Stimulated activated CD4-positive, alpha-beta T cell treated with anti-CD3 and anti-CD28 coated beads, Interleukin-12 subunit alpha, Interleukin-12 subunit beta, amount 100 ng/mL, for 48 hours (primary cell): ENCODE results near the gene HRK.

Source experiments
- DNase-seq, 3 donors: peaks; one replicate each; pipeline ENCODE4 v3.0.0-alpha.2; 2020; ENCODE audit warnings: low read depth in 2 of 3, low spot score in 1 of 3

Gene HRK

GRCh38 chr12:116870306-116870705 lies 10.9 kb downstream of the HRK start:
- DNase-seq, result no peak

GRCh38 chr12:116867523-116867922 lies 13.7 kb downstream of the HRK start:
- DNase-seq, result no peak

GRCh38 chr12:116864371-116865160 lies 16.7 kb downstream of the HRK start:
- no peak for DNase-seq

GRCh38 chr12:116863275-116863767 lies 17.9 kb downstream of the HRK start:
- DNase-seq, result no peak

- no peak for DNase-seq
These were observed 19.1 kb downstream of the HRK start for GRCh38 chr12:116862167-116862566.

GRCh38 chr12:116861320-116861719 lies 19.9 kb downstream of the HRK start:
- no peak for DNase-seq

- DNase-seq, result no peak
These were observed 21.0 kb downstream of the HRK start for GRCh38 chr12:116860263-116860662.

- DNase-seq, result no peak
These were observed 22.2 kb downstream of the HRK start for GRCh38 chr12:116859079-116859478.

GRCh38 chr12:116856729-116857128 lies 24.5 kb downstream of the HRK start:
- no peak for DNase-seq

- DNase-seq, result no peak
These were observed 25.3 kb downstream of the HRK start for GRCh38 chr12:116855744-116856470.

GRCh38 chr12:116853507-116853906 lies 27.7 kb downstream of the HRK start:
- DNase-seq, result no peak

GRCh38 chr12:116852303-116852702 lies 28.9 kb downstream of the HRK start:
- no peak for DNase-seq

GRCh38 chr12:116849216-116849615 lies 32.0 kb downstream of the HRK start:
- DNase-seq, result no peak

GRCh38 chr12:116843085-116843484 lies 38.2 kb downstream of the HRK start:
- no peak for DNase-seq

- no peak for DNase-seq
These were observed 41.9 kb downstream of the HRK start for GRCh38 chr12:116839287-116839830.

GRCh38 chr12:116838365-116838764 lies 42.9 kb downstream of the HRK start:
- DNase-seq, result no peak

- no peak for DNase-seq
These were observed 44.1 kb downstream of the HRK start for GRCh38 chr12:116837097-116837496.

- DNase-seq, result no peak
These were observed 45.8 kb downstream of the HRK start for GRCh38 chr12:116835484-116835883.

GRCh38 chr12:116833474-116833873 lies 47.8 kb downstream of the HRK start:
- no peak for DNase-seq

- DNase-seq, result no peak
These were observed 48.9 kb downstream of the HRK start for GRCh38 chr12:116832353-116832752.

GRCh38 chr12:116827432-116827831 lies 53.8 kb downstream of the HRK start:
- DNase-seq, result no peak

- DNase-seq, result no peak
These were observed 60.0 kb downstream of the HRK start for GRCh38 chr12:116821291-116821690.
